Activated CD4-positive, alpha-beta T cell treated with anti-CD3 and anti-CD28 coated beads, Interleukin-2, amount 10 ng/mL, durations not matched to agents 7 days and 5 days (primary cell): ENCODE results near the gene CCL27. TPM values are rescaled to one million over a fixed set of nuclear protein-coding genes. Genes with fewer than 3 reads are reported as not detected.

Experiments used
- CTCF ChIA-PET: fragments of 350-600 bp; sonication (Branson Sonifier 250); formaldehyde crosslinking; loops from one replicate; lab custom pipeline; 2021; ENCODE audit warnings: antibody characterized with exemption; lab: Charles Lee
- POLR2A ChIA-PET: fragments of 350-600 bp; sonication (Branson Sonifier 250); formaldehyde crosslinking; loops from one replicate; lab custom pipeline; 2021; ENCODE audit warnings: antibody characterized with exemption; lab: Charles Lee
- DNase-seq: peaks from one replicate; pipeline ENCODE4 v3.0.0-alpha.2; 2020
- H3K27ac Mint-ChIP-seq: one replicate; pipeline ENCODE4 v1.8.0; 2021; ENCODE audit warnings: mild to moderate bottlenecking, moderate library complexity, mixed read lengths
- H3K27me3 Mint-ChIP-seq: one replicate; pipeline ENCODE4 v1.8.0; 2021; ENCODE audit warnings: mixed read lengths
- H3K36me3 Mint-ChIP-seq: one replicate; pipeline ENCODE4 v1.8.0; 2021; ENCODE audit warnings: low read depth, mixed read lengths
- H3K4me1 Mint-ChIP-seq: one replicate; pipeline ENCODE4 v1.8.0; 2021; ENCODE audit warnings: mixed read lengths
- H3K4me3 Mint-ChIP-seq: one replicate; pipeline ENCODE4 v1.8.0; 2021; ENCODE audit warnings: mild to moderate bottlenecking, moderate library complexity, mixed read lengths
- H3K9me3 Mint-ChIP-seq: one replicate; pipeline ENCODE4 v1.8.0; 2021; ENCODE audit warnings: mixed read lengths
- total RNA-seq, 2 experiments: library from RNA; stranded (reverse); gene quantifications; one replicate each; pipeline ENCODE4 v1.2.3, GENCODE V29; 2021

The CCL27 gene, protein sequence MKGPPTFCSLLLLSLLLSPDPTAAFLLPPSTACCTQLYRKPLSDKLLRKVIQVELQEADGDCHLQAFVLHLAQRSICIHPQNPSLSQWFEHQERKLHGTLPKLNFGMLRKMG
- total RNA-seq, result not detected

DNA sequence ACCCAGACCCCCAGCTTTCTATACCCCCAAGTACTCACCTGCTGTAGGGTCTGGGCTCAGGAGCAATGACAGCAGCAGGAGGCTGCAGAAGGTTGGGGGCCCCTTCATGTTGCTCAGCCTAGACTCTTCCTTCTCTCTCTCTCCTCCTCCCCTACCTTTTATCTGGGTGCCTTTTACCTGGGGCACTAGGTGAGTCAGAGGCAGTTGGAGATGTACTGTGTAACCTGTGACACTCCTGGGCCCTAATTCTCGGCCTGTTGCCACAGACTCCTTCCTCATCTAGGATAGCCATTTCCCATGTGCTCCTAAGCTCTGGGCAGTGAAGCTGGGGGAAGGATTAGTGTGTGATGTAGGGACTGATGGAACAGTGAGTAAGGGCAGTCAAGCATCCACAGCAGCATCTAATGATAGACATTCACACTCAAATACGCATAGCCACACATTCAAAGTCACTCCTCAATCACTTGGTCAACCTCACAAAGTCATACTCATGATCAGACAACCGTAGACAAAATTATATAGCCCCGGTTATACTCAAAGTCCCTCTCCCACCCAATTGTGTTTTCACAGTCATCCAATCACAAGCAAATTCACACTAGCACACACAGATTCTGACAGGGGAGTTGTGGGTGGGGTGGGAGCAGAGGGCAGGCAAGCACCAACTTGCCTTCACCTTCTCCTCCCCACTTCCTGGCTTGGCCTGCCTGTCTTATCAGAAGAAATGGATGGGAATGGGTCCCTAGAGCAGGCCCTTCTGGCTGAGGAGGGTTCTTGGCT, at the start of gene CCL27:
TSS of gene CCL27 (minus strand) at position 132 of the 777 bp plus-strand sequence. CDS start at position 108, 24 bp downstream.
- H3K4me3 Mint-ChIP-seq, result peak within 1 kb of the TSS; percentile 17
- CTCF ChIA-PET, result interaction anchor here (0.6 to 3.0 kb wide), 6 partner anchors 16 to 925 kb away, joined by 3 to 11 read pairs (median 6); partner anchors contain the start of gene GALT
- POLR2A ChIA-PET, result no interaction called here

DNA sequence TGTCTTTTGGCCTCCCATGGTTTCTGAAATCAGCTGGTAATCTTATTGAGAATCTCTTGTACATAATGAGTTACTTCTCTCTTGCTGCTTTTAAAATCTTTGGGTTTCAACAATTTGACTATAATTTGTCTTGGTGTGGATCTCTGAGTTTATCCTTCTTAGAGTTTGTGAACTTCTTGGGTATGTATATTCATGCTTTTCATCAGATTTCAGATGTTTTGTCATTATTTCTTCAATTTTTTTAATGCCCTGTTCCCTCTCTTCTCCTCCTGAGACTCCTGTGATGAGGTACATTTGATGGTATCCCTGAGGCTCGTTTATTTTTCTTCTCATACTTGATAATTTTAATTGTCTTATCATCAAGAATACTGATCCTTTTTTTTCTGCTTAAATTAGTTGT, 49.7 kb upstream of the CCL27 start:
- no peak for DNase-seq
- Mint-ChIP-seq H3K27ac (no peak overlapping the region), H3K9me3 (no peaks in the 10 kb centered on the region), H3K4me1 (no peaks in the 10 kb centered on the region), H3K4me3 (no peak overlapping the region), H3K36me3 (no peaks in the 10 kb centered on the region), H3K27me3 (peaks cover 21% of the 10 kb centered on the region)
- POLR2A ChIA-PET, result interaction anchor here (0.8 kb wide), 1 partner anchor 9 kb away, joined by 3 read pairs; no protein-coding TSS in a partner anchor
- CTCF ChIA-PET, result interaction anchor here (0.6 to 5.0 kb wide), 3 partner anchors 8 to 120 kb away, joined by 3 to 21 read pairs (median 4); no protein-coding TSS in a partner anchor

More for the DNA sequence above, at the start of gene CCL27:
- H3K27me3 Mint-ChIP-seq, result no peaks in the 10 kb centered on the region
- no peaks in the 10 kb centered on the region for H3K9me3 Mint-ChIP-seq
- peaks cover 54% of the 10 kb centered on the region for H3K4me1 Mint-ChIP-seq
- H3K36me3 Mint-ChIP-seq, result peaks cover 28% of the 10 kb centered on the region
- peak within 1 kb of the TSS; percentile 96 for H3K27ac Mint-ChIP-seq
- DNase-seq, result no peak

DNA sequence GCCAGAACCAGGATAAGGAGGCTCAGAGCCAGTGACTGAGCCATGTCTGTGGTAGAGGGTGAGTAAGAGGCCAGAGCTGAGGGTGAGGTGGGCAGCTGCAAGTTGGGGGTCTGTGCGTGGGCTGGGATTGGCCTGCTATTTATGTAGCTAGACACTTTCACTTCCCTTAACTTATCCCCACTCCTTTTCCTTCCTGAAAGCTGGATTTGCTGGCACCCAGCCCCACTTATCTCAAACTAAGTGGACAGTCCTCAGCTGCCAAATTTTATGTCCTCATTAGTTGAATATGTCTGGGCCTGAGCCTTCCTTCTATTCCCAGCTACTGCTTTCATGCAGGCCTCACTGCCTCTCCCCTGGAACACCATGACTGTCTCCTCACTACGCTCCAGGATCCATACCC, 47.6 kb upstream of the CCL27 start, which contains the start of gene CCL21:
TSS of gene CCL21 (minus strand) at position 114 of the 400 bp plus-strand sequence. CDS start at position 44, 70 bp downstream.
- CTCF ChIA-PET, result interaction anchor here (0.9 to 1.5 kb wide), 2 partner anchors 10 to 26 kb away, joined by 3 read pairs; no protein-coding TSS in a partner anchor
- Mint-ChIP-seq H3K36me3 (no peaks in the 10 kb centered on the region), H3K27me3 (peaks cover 23% of the 10 kb centered on the region), H3K4me1 (no peaks in the 10 kb centered on the region), H3K4me3 (no peak within 1 kb of the TSS), H3K9me3 (no peaks in the 10 kb centered on the region), H3K27ac (no peak within 1 kb of the TSS)
- POLR2A ChIA-PET, result no interaction called here
- DNase-seq, result no peak

DNA sequence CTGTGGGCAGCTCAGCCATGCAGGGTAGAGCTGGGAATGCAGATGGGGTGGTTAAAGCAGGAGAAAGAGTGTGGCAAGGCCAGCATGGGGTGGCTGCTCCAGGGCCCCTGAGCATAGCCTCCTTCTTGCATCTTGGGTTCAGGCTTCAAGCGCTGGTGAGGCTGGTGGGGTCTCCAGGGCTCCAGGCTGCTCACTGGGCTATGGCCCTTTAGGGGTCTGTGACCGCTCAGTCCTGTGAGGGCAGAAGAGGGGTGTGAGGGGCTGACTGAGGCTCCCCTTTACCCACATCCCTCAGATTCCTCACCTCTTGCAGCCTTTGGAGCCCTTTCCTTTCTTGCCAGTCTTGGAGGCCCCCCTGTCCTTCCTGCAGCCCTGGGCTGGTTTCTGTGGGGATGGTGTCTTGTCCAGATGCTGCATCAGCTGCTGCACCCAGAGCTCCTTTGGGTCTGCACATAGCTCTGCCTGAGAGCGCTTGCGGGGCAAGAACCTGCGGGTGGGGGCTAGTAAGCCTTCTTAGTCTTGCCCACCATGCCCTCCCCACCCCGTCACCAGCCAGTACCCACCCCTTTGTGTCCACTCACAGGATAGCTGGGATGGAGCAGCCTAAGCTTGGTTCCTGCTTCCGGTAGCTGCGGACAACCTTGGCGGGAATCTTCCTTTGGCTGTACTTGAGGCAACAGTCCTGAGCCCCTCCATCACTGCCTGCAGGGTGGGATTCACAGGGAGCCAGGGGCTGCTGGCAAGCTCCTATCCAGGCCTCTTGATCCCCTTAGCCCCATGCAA, 46.9 kb upstream of the CCL27 start:
- Mint-ChIP-seq H3K27ac (no peak overlapping the region), H3K4me1 (no peaks in the 10 kb centered on the region), H3K4me3 (no peak overlapping the region), H3K36me3 (no peaks in the 10 kb centered on the region), H3K9me3 (no peaks in the 10 kb centered on the region), H3K27me3 (peaks cover 23% of the 10 kb centered on the region)
- ChIA-PET CTCF (interaction anchor here (0.9 kb wide), 1 partner anchor 26 kb away, joined by 3 read pairs; no protein-coding TSS in a partner anchor), POLR2A (no interaction called here)
- no peak for DNase-seq

DNA sequence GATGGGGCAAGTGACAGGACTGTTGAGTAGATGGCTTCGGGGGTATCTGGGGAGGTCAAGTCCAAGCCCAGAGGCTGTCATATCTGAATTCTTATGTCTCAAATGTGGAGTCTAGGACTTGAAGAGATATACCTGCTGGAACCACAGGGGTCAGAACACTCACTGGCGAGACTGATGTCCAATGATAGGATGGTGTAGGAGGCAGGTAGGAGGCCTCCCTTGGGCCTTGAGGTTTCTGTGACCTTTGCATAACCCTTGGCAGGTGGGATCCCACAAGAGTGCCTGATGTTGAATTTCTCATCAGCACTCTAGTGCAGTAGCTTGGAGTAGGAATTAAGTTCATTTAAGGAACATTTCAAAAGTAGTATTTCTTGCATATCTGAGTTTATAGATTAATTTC, 44.7 kb upstream of the CCL27 start:
- H3K27ac Mint-ChIP-seq, result no peak overlapping the region
- ChIA-PET CTCF (no interaction called here), POLR2A (no interaction called here)
- H3K27me3 Mint-ChIP-seq, result peaks cover 6% of the 10 kb centered on the region
- no peak overlapping the region for H3K4me3 Mint-ChIP-seq
- DNase-seq, result no peak
- H3K4me1 Mint-ChIP-seq, result no peaks in the 10 kb centered on the region
- H3K36me3 Mint-ChIP-seq, result no peaks in the 10 kb centered on the region
- no peaks in the 10 kb centered on the region for H3K9me3 Mint-ChIP-seq

DNA sequence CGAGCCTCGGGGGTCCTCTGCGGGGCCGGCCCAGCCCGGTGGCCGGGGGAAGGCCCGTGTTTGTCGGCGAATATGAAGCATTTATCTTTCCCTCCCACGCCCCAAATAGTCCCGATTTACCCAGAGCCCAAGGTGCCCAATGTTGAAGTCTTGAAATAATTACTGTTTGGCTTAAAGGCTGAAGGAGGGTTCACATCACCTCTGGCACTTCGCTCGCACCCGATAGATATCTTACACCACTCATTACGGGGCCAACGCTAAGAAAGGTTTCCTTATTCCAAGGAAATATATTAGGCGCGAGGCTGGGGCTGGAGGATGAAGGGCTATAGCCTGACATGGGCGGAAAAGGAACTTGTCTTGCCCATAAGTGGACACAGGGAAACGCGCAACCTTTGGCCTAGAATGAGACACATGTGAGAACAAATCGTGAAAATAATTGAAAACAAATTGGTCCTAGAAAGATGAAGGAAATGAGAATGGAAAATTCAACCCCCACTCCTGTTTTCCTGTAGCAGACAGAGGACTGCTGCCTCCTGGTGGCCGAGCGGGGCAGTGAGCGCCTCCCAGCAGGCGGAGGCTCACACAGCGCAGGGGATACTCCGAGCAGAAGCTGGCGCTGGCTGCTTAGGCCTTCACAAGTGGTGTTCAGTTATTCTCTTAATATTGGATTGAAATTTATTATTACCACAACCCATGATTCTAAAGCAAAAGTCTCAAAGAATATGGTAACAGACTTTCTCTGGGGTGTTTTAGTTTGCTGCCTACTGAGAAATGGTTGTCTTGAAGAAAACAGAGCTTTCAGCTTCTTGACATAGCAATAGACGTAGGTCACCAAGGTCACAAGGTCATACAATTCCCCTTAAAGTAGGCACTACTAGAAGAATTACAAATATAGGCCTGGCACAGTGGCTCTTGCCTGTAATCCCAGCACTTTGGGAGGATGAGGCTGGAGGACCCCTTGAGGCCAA, 39.6 kb upstream of the CCL27 start:
- H3K4me3 Mint-ChIP-seq, result peak overlapping the region; percentile 57
- peak; percentile 78 for DNase-seq
- ChIA-PET POLR2A (no interaction called here), CTCF (interaction anchor here (0.6 to 2.3 kb wide), 14 partner anchors 9 to 1969 kb away, joined by 3 to 21 read pairs (median 4); partner anchors contain the start of genes CCL19 and FANCG)
- H3K27me3 Mint-ChIP-seq, result peaks cover 20% of the 10 kb centered on the region
- H3K27ac Mint-ChIP-seq, result no peak overlapping the region
- peaks cover 11% of the 10 kb centered on the region for H3K4me1 Mint-ChIP-seq
- H3K9me3 Mint-ChIP-seq, result no peaks in the 10 kb centered on the region
- H3K36me3 Mint-ChIP-seq, result no peaks in the 10 kb centered on the region

DNA sequence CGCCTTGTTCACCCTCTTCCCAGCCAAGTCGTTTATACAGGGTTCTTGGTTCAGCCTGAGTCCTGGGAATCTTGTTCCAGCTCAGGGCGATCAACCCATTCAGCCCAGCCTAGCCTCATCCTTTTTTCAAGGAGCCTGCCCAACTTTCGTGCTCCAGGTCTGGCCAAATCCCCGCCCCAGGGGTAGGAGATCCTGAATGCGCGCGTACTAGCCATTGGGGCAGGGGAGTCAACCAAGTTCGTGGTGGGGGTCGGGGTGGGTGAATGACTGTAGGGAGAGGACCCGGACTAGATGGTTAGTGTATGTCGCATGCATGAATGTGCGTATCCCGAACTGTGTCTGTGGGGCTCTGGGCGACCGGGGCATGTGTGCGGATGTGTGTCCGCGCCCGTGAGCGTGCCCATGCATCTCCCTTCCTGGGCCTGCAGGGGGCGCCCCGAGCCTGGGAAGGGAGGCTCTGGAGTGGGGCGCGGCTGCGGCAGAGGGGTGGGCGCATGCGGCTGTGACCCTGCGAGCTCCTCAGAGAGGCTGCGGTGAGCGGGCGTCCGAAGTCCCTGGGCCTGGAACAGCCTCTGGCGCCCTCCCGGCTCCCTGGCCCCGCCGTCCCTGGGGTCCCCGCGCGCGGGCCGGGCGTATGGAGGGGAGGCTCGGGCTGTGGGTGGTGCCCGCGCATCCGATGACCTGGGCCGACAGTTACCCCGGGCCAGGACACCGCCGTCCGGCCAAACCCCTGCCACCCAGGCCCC, 38.7 kb upstream of the CCL27 start:
- ChIA-PET CTCF (interaction anchor here (0.7 to 2.3 kb wide), 5 partner anchors 10 to 67 kb away, joined by 3 to 8 read pairs (median 4); partner anchors contain the start of genes CCL19 and SIGMAR1), POLR2A (no interaction called here)
- Mint-ChIP-seq H3K27ac (no peak overlapping the region), H3K4me1 (peaks cover 11% of the 10 kb centered on the region), H3K36me3 (no peaks in the 10 kb centered on the region), H3K27me3 (peaks cover 18% of the 10 kb centered on the region), H3K4me3 (peak overlapping the region; percentile 45), H3K9me3 (no peaks in the 10 kb centered on the region)
- peak; percentile 75 for DNase-seq

DNA sequence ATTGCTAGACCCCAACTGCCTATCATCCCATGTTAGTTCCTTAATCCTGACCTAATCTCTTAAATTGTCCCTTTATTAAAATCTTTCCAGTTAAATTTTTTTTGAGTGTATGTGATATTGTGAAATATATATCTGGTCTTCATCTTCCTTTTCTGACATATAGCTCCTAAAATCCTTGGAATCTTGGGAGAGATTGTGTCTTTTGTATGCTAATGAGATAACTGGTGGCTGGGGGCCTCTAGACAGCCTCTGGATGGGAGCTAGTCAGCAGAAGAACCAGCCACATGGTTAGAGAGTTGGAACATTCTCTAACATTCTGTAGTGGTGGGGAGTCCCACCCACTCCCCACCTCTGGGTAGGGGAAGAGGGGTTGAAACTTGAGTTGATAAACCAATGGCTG, 32.4 kb upstream of the CCL27 start:
- Mint-ChIP-seq H3K4me3 (no peak overlapping the region), H3K36me3 (no peaks in the 10 kb centered on the region), H3K9me3 (no peaks in the 10 kb centered on the region), H3K27me3 (peaks cover 5% of the 10 kb centered on the region), H3K27ac (no peak overlapping the region), H3K4me1 (no peaks in the 10 kb centered on the region)
- DNase-seq, result no peak
- ChIA-PET POLR2A (no interaction called here), CTCF (interaction anchor here (1.8 kb wide), 1 partner anchor 13 kb away, joined by 4 read pairs; no protein-coding TSS in a partner anchor)

DNA sequence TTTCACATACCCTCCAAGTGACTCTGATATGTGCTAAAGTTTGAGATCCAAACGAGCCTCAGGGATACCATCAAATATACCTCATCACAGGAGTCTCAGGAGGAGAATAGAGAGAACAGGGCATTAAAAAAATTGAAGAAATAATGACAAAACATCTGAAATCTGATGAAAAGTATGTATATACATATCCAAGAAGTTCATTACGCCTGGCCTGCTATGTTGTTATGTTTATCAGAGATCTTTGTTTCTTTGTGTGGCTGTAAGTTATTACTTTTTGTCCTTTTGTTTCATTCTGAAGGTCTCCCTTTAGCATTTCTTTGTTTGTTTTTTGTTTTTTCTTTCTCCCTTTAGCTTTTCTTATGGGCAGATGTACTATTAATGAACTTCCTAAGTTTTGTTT, 31.1 kb upstream of the CCL27 start:
- POLR2A ChIA-PET, result no interaction called here
- Mint-ChIP-seq H3K27me3 (no peaks in the 10 kb centered on the region), H3K27ac (no peak overlapping the region), H3K4me1 (no peaks in the 10 kb centered on the region), H3K4me3 (no peak overlapping the region), H3K9me3 (no peaks in the 10 kb centered on the region), H3K36me3 (no peaks in the 10 kb centered on the region)
- CTCF ChIA-PET, result interaction anchor here (0.6 to 2.8 kb wide), 3 partner anchors 9 to 166 kb away, joined by 3 to 6 read pairs (median 4); no protein-coding TSS in a partner anchor
- no peak for DNase-seq

DNA sequence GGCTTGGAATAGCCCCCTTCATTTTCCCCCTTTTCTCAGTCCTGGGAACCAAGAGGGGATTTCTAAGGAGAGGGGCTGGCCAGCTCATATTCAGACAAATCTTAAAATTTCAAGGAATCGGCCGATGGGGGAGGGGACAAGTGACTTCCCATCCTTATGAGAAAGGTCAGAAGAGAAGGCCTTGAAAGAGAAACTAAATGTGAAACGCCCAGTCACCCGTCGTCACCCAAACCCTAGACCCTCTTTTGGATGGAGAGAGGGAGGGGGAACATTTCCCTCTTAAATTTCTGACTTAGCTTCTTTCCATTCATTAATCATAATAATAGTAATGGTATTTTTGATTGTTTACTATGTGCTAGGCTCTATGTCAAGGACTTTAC, 29.5 kb upstream of the CCL27 start:
- no peaks in the 10 kb centered on the region for H3K36me3 Mint-ChIP-seq
- DNase-seq, result no peak
- H3K27me3 Mint-ChIP-seq, result no peaks in the 10 kb centered on the region
- ChIA-PET POLR2A (no interaction called here), CTCF (interaction anchor here (1.6 to 2.8 kb wide), 3 partner anchors 9 to 27 kb away, joined by 4 to 8 read pairs (median 6); no protein-coding TSS in a partner anchor)
- H3K27ac Mint-ChIP-seq, result no peak overlapping the region
- no peak overlapping the region for H3K4me3 Mint-ChIP-seq
- no peaks in the 10 kb centered on the region for H3K9me3 Mint-ChIP-seq
- no peaks in the 10 kb centered on the region for H3K4me1 Mint-ChIP-seq
